Upper lobe of left lung (tissue), 6 donors: ENCODE results near the gene ALDH8A1. TPM values are rescaled to one million over a fixed set of nuclear protein-coding genes. Genes with fewer than 3 reads are reported as not detected.

Experiments used
- ATAC-seq, 2 donors: fragments of 200-7000 bp; cut with Tn5 transposase; one replicate each; pipeline ENCODE4 v1.9.1; 2022; ENCODE audit warnings: mild to moderate bottlenecking in 2 of 2, moderate library complexity in 2 of 2; ENCODE audit not compliant: low FRiP score in 2 of 2
- DNase-seq, 2 donors: peaks; one replicate each; pipeline ENCODE4 v3.0.0-alpha.2; 2019 to 2020
- H3K27ac ChIP-seq, 4 donors: fragments of 200-600 bp; sonication (generic); one replicate each; pipeline ENCODE4 v1.5.1; 2016 to 2019
- H3K27me3 ChIP-seq, 4 donors: fragments of 200-600 bp; sonication (generic); one replicate each; pipeline ENCODE4 v1.5.1; 2017 to 2019
- H3K36me3 ChIP-seq, 4 donors: fragments of 200-600 bp; sonication (generic); one replicate each; pipeline ENCODE4 v1.5.1; 2016 to 2019
- H3K4me1 ChIP-seq, 4 donors: fragments of 200-600 bp; sonication (generic); one replicate each; pipeline ENCODE4 v1.5.1; 2018 to 2019
- H3K4me3 ChIP-seq, 4 donors: fragments of 200-600 bp; sonication (generic); one replicate each; pipeline ENCODE4 v1.5.1; 2017 to 2019; ENCODE audit warnings: mild to moderate bottlenecking in 2 of 4, moderate library complexity in 1 of 4
- H3K9me3 ChIP-seq, 4 donors: fragments of 200-600 bp; sonication (generic); one replicate each; pipeline ENCODE4 v1.5.1; 2018 to 2019
- CTCF ChIP-seq, 6 experiments: fragments of 450-650 bp in 4 of 6; fragments of 200-600 bp in 2 of 6; sonication (generic) in 2 of 6; IDR thresholded peaks; one replicate each; pipeline ENCODE4 v1.5.1; 2016 to 2019; ENCODE audit warnings: antibody characterized with exemption in 6 of 6
- EP300 ChIP-seq, 4 donors: sonication (generic); formaldehyde crosslinking; IDR thresholded peaks; one replicate each; pipeline ENCODE4 v1.5.1; 2017; ENCODE audit warnings: antibody characterized with exemption in 4 of 4, control low read depth in 2 of 4
- POLR2A ChIP-seq, 4 donors: fragments of 450-650 bp; IDR thresholded peaks; one replicate each; pipeline ENCODE4 v1.5.1; 2016 to 2017; ENCODE audit warnings: antibody characterized with exemption in 4 of 4, mild to moderate bottlenecking in 2 of 4
- POLR2AphosphoS5 ChIP-seq, 2 donors: sonication (generic); formaldehyde crosslinking; IDR thresholded peaks; one replicate each; pipeline ENCODE4 v1.5.1; 2017; ENCODE audit warnings: antibody characterized with exemption in 2 of 2
- WGBS, 2 donors: methylation state at CpG; one replicate each; pipeline ENCODE4 v1.1.5; 2017 to 2018; 5-methylcytosine and 5-hydroxymethylcytosine counted together
- total RNA-seq, 6 donors: library from RNA; depleted of rRNA in 4 of 6; stranded (reverse); fragments of >200 nt in 4 of 6; gene quantifications; one replicate each; pipeline versions ENCODE4 v1.1.0 to v1.2.1, GENCODE V29; 2016 to 2021
- donor health status: DM: no; HTN: no; CAD: no; lungs with moderate emphysema.
- donor health status: DM: no; HTN: yes; CAD: no; lungs with severe emphysema.

The ALDH8A1 gene
- total RNA-seq, 6 donors from 2014 or later: 0.23 to 2.7 (median 0.69) TPM; not detected in 2

DNA sequence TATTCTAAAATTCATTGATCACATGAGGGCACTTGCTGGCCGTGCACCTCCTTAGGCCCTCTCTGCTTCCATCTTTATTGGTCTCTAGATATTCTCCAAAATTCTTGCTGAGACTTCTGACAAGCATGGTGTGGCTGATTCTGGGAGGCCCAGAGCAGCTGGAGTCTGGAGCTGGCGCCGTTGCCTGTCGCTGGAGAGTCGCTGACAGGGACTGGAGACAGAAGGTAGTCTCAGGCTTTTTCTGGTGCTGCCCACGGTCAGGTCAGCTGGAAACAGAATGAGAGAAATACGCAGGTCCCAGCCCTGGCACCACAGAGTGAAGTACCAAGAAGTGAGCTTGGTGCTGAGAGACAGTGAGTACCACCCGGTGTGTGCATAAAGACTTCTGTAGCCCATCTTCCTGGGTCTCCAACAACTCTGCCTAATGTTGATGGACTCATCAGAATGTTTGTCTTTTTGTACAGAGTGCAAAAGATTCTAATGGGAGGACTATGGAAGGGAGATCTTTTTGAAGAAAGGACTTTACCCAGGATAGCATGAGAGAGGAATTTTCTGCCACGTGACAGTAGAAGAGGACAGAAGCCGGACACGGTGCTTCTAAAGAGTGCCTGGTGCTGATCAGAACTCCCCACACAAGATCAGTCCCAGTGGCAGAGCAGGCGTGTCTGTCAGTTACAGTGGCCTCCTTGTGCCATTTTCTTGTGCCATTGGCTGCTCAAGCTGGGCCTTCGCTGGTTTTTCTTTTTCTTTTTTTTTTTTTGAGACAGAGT, 1.8 kb upstream of the ALDH8A1 start:
- H3K4me3 ChIP-seq: no peak overlapping the region
- TF ChIP-seq CTCF (IDR thresholded peaks at IDR 0.05) (no peak), POLR2A (IDR thresholded peaks at IDR 0.05) (no peak), EP300 (IDR thresholded peaks at IDR 0.05) (no peak), POLR2AphosphoS5 (IDR thresholded peaks at IDR 0.05) (no peak)
- no peaks in the 10 kb centered on the region for H3K36me3 ChIP-seq
- no peaks in the 10 kb centered on the region for H3K27me3 ChIP-seq
- H3K4me1 ChIP-seq: no peaks in the 10 kb centered on the region
- no peaks in the 10 kb centered on the region for H3K9me3 ChIP-seq
- ATAC-seq: no peak
- H3K27ac ChIP-seq: no peak overlapping the region
- DNase-seq: peak in 1 of 2 donors; percentile 33
- WGBS, 2 donors: 92% methylated on average over 13 of the region's 13 CpGs

DNA sequence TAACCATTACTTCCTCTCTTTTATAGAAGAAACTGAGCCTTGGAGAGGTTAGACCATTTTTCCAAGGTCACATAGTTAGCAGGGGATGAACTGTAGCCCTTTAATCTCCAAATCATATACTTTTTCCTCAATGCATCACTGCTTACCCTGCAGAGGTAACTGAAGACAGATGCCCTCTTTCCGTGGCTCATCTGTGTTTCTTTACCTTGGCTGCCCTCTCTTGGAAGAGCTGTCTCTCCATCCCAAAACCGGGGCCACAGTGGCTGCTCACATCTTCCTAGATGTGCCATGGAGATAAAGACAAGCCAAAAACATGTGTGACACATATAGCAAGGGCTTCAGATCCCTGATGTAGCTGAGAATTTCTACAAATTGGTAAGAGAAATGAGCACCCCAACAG, 581 bp upstream of the ALDH8A1 start:
- DNase-seq: no peak
- Histone ChIP-seq H3K27me3 (no peaks in the 10 kb centered on the region), H3K4me3 (no peak overlapping the region), H3K4me1 (no peaks in the 10 kb centered on the region), H3K36me3 (no peaks in the 10 kb centered on the region), H3K9me3 (no peaks in the 10 kb centered on the region), H3K27ac (no peak overlapping the region)
- no peak for TF ChIP-seq POLR2A (IDR thresholded peaks at IDR 0.05)
- no peak for ATAC-seq
- WGBS, 2 donors: 70 to 72% methylated on average over 2 of the region's 2 CpGs

DNA sequence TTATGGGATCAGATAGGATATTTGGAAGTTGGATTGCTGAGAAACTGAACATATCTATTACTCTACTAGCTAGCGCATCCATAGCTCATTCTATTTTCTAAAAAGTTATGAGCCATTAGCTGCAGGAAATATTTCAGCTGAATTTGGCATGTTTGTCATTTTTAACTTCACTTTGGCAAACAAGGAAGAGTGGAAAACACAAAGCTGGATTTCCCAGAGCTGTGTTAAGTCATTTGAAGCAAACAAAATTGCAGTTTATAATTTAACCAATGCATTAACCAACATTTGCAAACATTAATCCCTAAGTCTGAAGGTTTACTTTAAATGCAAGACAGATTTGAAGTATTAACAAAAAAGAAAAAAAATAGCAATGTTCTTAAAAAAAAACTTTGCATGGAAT, 1.2 kb downstream of the ALDH8A1 start:
- Histone ChIP-seq H3K27ac (no peak overlapping the region), H3K9me3 (no peaks in the 10 kb centered on the region), H3K4me1 (no peaks in the 10 kb centered on the region), H3K4me3 (no peak overlapping the region), H3K36me3 (no peaks in the 10 kb centered on the region), H3K27me3 (no peaks in the 10 kb centered on the region)
- ATAC-seq (no peak), DNase-seq (no peak)
- 78 to 86% methylated on average over 1 of the region's 1 CpG for WGBS, 2 donors
- TF ChIP-seq POLR2A (IDR thresholded peaks at IDR 0.05) (no peak), CTCF (IDR thresholded peaks at IDR 0.05) (no peak), EP300 (IDR thresholded peaks at IDR 0.05) (no peak), POLR2AphosphoS5 (IDR thresholded peaks at IDR 0.05) (no peak)

GRCh38 chr6:134948142-134948541, 1.8 kb downstream of the ALDH8A1 start:
- Histone ChIP-seq H3K27ac (no peak overlapping the region), H3K4me1 (no peaks in the 10 kb centered on the region), H3K4me3 (no peak overlapping the region), H3K27me3 (no peaks in the 10 kb centered on the region), H3K9me3 (no peaks in the 10 kb centered on the region), H3K36me3 (no peaks in the 10 kb centered on the region)
- TF ChIP-seq POLR2AphosphoS5 (IDR thresholded peaks at IDR 0.05): no peak
- no peak for TF ChIP-seq EP300 (IDR thresholded peaks at IDR 0.05)
- no peak for TF ChIP-seq CTCF (IDR thresholded peaks at IDR 0.05)
- TF ChIP-seq POLR2A (IDR thresholded peaks at IDR 0.05): no peak
- no peak for DNase-seq
- no peak for ATAC-seq

GRCh38 chr6:134945045-134945444, 4.9 kb downstream of the ALDH8A1 start:
- DNase-seq (no peak), ATAC-seq (no peak)
- Histone ChIP-seq H3K36me3 (no peaks in the 10 kb centered on the region), H3K9me3 (no peaks in the 10 kb centered on the region), H3K27ac (no peak overlapping the region), H3K4me3 (no peak overlapping the region), H3K27me3 (no peaks in the 10 kb centered on the region), H3K4me1 (no peaks in the 10 kb centered on the region)
- TF ChIP-seq EP300 (IDR thresholded peaks at IDR 0.05) (no peak), CTCF (IDR thresholded peaks at IDR 0.05) (no peak), POLR2A (IDR thresholded peaks at IDR 0.05) (no peak), POLR2AphosphoS5 (IDR thresholded peaks at IDR 0.05) (no peak)
